Mononuclear cell (primary cell): ENCODE measurements around the gene GPC1. TPM values are rescaled to one million over a fixed set of nuclear protein-coding genes. Genes with fewer than 3 reads are reported as not detected.

Experiments
- H3K27me3 ChIP-seq: 2 replicates; pipeline ENCODE4 v1.6.0; 2011; ENCODE audit warnings: low read length, control low read depth; ENCODE audit not compliant: insufficient read depth
- H3K4me1 ChIP-seq: 2 replicates; pipeline ENCODE4 v1.5.1; 2011; ENCODE audit warnings: mild to moderate bottlenecking, low read length, control low read depth; ENCODE audit not compliant: insufficient read depth
- H3K4me3 ChIP-seq: 2 replicates; pipeline ENCODE4 v1.5.1; 2011; ENCODE audit warnings: mild to moderate bottlenecking, low read length, moderate library complexity
- H3K9me3 ChIP-seq: 2 replicates; pipeline ENCODE4 v1.5.1; 2011; ENCODE audit warnings: low read depth, mild to moderate bottlenecking, control low read depth, low read length
- total RNA-seq: library from RNA; depleted of rRNA; stranded (reverse); fragments of >200 nt; gene quantifications from one replicate; pipeline ENCODE4 v1.2.3, GENCODE V29; 2012

GPC1 gene
- total RNA-seq, 1 donor = 0.42 TPM

DNA sequence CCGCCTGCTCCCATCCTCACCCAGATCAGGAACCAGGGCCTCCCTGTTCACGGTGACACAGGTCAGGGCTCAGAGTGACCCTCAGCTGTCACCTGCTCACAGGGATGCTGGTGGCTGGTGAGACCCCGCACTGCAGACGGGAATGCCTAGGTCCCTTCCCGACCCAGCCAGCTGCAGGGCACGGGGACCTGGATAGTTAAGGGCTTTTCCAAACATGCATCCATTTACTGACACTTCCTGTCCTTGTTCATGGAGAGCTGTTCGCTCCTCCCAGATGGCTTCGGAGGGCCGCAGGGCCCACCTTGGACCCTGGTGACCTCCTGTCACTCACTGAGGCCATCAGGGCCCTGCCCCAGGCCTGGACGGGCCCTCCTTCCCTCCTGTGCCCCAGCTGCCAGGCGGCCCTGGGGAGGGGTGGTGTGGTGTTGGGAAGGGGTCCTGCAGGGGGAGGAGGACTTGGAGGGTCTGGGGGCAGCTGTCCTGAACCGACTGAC is 31.7 kb downstream of the GPC1 start:
- H3K4me1 ChIP-seq = no peaks in the 10 kb centered on the region
- no peaks in the 10 kb centered on the region for H3K27me3 ChIP-seq
- no peaks in the 10 kb centered on the region for H3K9me3 ChIP-seq
- no peak overlapping the region for H3K4me3 ChIP-seq

GRCh38 chr2:240467659-240468302 is 32.3 kb downstream of the GPC1 start:
- Histone ChIP-seq H3K27me3 (no peaks in the 10 kb centered on the region), H3K4me1 (no peaks in the 10 kb centered on the region), H3K4me3 (no peak overlapping the region), H3K9me3 (no peaks in the 10 kb centered on the region)

DNA sequence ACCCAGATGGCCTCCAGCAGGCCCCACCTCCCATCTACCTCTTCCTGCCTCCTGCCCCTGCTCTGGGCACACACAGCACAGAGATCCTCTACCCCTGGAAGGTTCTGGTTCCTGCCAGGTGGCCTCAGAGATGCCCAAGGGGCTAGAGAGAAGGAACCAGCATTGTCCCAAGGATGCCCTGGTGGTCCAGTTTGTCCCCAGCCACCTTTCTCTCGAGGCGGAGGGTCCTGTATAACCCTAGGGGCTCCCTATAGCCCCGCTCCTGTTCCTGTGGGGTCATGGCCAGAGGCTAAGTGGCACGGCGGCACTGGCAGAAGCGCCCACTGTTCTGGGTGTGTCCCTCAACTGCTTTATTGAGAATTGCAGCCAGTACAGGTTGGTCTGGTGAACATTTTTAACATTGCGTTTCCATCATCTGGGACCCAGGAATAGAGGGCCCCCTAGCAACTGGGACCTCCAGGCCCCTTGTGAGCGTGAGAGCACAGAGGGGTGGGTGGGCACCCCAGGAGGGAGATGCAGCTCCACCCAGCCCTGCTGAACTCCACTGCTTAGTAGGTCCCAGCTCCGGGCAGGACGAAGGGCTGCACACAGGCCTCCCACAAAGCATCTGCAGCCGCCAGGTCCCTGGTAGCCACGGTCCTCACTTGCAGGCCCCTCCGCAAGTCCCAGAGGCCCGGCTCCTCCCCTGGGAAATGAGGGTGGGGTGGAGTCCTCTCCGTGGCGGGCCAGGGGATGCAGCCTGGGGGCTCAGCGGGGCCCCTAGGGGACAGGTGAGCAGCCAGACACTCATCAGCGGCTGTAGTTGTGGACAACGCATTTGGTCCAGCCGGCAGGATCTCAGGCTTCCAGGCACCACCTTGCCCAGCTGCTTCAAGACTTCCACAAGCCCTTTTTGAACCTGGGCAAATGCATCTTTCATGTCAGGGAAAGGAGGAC is 33.1 kb downstream of the GPC1 start:
- no peaks in the 10 kb centered on the region for H3K27me3 ChIP-seq
- H3K4me1 ChIP-seq = no peaks in the 10 kb centered on the region
- H3K9me3 ChIP-seq = peaks cover 6% of the 10 kb centered on the region
- no peak overlapping the region for H3K4me3 ChIP-seq

- Histone ChIP-seq H3K27me3 (no peaks in the 10 kb centered on the region), H3K4me3 (no peak overlapping the region), H3K9me3 (peaks cover 7% of the 10 kb centered on the region), H3K4me1 (no peaks in the 10 kb centered on the region)
Observed at GRCh38 chr2:240469239-240469636, 33.8 kb downstream of the GPC1 start.

DNA sequence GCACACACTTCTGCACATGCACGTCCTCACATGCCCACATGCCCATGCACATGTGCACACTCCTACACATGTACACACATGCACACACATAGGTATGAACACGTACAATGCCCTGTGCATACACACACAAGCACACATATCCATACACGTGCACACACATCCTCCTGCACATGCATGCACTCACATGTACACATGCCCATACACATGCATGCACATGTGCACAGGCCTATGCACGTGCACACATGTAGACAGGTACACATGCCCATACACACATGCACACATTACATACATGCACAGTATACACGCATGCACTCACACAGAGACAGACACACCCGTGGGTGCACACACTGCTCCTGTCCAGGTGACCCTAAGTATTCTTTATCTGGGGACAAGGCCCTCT is 34.3 kb downstream of the GPC1 start:
- Histone ChIP-seq H3K27me3 (no peaks in the 10 kb centered on the region), H3K4me1 (no peaks in the 10 kb centered on the region), H3K4me3 (no peak overlapping the region), H3K9me3 (peaks cover 7% of the 10 kb centered on the region)

GRCh38 chr2:240472078-240472790 is 36.8 kb downstream of the GPC1 start:
- Histone ChIP-seq H3K4me3 (no peak overlapping the region), H3K4me1 (no peaks in the 10 kb centered on the region), H3K27me3 (no peaks in the 10 kb centered on the region), H3K9me3 (peaks cover 7% of the 10 kb centered on the region)

- no peaks in the 10 kb centered on the region for H3K4me1 ChIP-seq
- no peak overlapping the region for H3K4me3 ChIP-seq
- peaks cover 7% of the 10 kb centered on the region for H3K9me3 ChIP-seq
- H3K27me3 ChIP-seq = no peaks in the 10 kb centered on the region
Observed at GRCh38 chr2:240473211-240473610, 37.7 kb downstream of the GPC1 start.

DNA sequence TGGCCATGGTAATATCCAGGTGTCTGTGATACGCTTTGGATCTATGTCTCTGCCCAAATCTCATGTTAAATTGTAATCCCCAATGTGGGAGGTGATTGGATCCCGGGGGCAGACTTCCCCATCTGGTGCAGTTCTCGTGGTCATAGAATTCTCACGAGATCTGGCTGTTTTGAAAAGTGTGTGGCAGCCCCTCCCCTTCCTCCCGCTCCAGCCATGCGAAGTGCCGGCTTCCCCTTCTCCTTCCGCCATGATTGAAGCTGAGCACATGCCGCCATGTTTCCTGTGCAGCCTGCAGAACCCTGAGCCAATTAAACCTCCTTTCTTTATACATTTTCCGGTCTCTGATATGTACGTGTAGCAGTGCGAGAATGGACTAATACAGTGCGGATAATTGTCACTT is 42.5 kb downstream of the GPC1 start:
- Histone ChIP-seq H3K4me3 (no peak overlapping the region), H3K9me3 (peaks cover 7% of the 10 kb centered on the region), H3K27me3 (no peaks in the 10 kb centered on the region), H3K4me1 (no peaks in the 10 kb centered on the region)

DNA sequence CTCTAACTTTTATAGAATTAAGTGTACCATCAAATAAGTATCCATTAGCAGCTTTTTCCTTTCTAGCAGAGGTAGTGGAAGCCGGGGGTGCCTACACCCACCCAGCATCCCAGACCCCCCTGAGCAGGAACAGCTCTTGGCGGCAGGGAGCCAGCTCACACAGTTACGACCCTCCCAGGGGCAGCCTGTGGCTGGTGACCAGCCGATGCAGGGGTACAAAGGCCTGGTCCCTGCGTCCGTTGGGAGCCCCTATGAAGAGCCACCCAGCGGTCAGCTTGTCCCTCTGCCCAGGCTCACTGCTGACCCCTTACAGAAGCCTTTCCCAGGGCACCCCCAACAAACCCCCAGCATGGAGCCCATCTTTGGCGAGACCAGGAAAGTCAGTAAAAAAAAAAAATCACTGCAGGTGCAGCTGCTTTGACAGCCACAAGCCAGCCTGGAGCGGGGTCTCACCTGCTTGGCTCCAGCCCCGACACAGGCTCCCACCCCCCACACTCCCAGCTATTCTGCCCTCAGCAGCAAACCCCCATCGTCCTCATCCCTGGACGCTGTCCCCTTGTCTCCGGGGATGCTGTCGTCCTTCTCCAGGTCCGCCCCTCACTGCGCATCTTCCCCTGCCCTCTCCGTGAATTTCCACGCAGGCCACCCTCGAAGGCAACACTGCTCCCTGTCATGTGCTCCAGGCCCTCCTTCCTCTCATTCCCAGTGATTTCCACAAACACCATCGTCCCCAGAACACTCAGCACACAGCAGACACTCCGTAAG is 43.1 kb downstream of the GPC1 start:
- Histone ChIP-seq H3K4me1 (no peaks in the 10 kb centered on the region), H3K27me3 (no peaks in the 10 kb centered on the region), H3K4me3 (no peak overlapping the region), H3K9me3 (peaks cover 2% of the 10 kb centered on the region)

DNA sequence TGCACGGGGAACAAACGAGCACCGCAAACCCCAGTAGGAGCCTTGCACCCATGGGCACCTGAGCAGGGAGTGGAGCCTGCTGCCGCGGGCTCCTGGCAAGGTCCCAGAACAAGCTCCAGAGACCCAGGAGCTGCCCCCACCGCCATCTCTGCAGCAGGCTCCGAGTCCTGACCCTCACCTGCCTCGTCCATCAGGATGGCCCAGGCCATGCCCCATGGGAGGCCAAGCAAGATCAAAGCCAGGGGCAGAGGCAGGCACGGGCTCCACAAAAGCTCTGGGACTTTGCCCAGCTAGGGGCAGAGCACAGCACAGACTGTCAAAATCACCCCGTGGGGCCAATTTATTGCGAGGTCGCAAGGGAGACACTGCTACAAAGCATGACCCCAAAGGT is 43.6 kb downstream of the GPC1 start:
- Histone ChIP-seq H3K4me1 (no peaks in the 10 kb centered on the region), H3K9me3 (no peaks in the 10 kb centered on the region), H3K4me3 (no peak overlapping the region), H3K27me3 (no peaks in the 10 kb centered on the region)

DNA sequence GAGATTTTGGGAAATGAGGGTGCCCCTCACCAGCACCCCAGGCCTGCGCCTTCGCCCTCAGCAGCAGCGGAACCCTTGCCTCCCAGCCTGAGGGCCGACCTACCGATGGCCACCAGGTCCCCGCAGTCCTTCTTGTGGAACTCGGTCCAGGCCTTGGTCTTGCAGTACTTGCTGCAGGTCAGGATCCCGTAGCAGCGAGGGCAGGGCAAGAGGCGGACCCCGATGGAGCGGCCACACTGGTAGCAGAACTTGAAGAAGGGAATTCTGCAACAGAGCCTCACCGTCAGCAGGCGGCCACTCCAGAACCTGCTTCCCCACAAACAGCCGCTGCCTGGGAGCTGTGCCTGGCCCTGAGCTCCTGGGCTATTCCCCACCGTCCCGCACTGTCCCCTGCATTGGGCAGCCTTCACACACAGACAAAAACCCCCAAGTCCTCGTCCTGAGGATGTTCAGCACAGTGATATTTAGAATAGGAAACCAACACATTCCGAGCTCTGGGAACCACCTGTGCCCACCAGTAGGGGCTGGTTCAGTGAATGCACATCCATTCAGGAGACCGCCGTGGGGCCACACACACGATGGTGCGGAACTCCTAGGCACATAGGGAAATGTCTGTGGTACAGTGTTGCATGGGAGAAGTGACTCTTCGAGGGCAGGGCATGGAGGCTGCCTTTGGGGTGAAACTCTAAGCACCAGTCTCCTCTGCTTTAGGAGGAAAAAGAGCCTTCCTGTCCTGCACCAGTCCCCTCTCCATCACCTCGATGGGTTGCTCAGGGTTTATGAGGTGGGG is 45.6 kb downstream of the GPC1 start:
- no peak overlapping the region for H3K4me3 ChIP-seq
- H3K9me3 ChIP-seq = no peaks in the 10 kb centered on the region
- H3K4me1 ChIP-seq = no peaks in the 10 kb centered on the region
- H3K27me3 ChIP-seq = no peaks in the 10 kb centered on the region

DNA sequence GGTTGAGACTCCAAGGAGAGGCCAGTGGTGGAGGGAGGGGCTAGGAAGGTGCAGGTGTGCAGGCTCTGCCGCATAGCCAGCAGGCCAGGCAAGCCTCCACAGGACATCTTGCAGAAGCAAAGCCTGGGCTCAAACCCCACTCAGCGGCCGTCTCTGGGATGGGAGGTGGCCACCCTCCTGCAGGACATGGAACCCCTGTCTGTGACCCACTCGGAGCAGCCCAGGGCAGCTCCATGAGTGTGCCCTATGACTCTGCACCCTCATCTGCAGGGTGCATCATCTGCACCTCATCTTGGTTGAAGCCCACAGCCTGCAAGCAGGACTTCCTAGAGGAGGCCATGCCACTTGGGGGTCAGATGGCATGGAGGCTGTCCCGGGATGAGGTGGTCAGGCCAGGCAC is 46.3 kb downstream of the GPC1 start:
- Histone ChIP-seq H3K4me3 (no peak overlapping the region), H3K9me3 (peaks cover 3% of the 10 kb centered on the region), H3K27me3 (no peaks in the 10 kb centered on the region), H3K4me1 (no peaks in the 10 kb centered on the region)

GRCh38 chr2:240482141-240482540 is 46.7 kb downstream of the GPC1 start:
- Histone ChIP-seq H3K27me3 (no peaks in the 10 kb centered on the region), H3K9me3 (peaks cover 7% of the 10 kb centered on the region)

GRCh38 chr2:240491483-240491882 is 56.0 kb downstream of the GPC1 start:
- Histone ChIP-seq H3K27me3 (no peaks in the 10 kb centered on the region), H3K9me3 (peaks cover 57% of the 10 kb centered on the region), H3K4me1 (no peaks in the 10 kb centered on the region), H3K4me3 (no peak overlapping the region)

More at GRCh38 chr2:240482141-240482540, 46.7 kb downstream of the GPC1 start:
- H3K4me3 ChIP-seq = no peak overlapping the region
- H3K4me1 ChIP-seq = no peaks in the 10 kb centered on the region
